HG03108 (cell line): ENCODE results near the gene MARCHF4.
"Not testable (repeated sequence)": the region's sequence is repeated elsewhere in the genome, so short reads cannot be mapped to it uniquely, and the experiment has no call there.

Experiments used
- ATAC-seq: cut with Tn5 transposase; IDR thresholded peaks from one replicate; pipeline ENCODE4 v1.9.1; 2021; ENCODE audit warnings: moderate library complexity; ENCODE audit not compliant: unreplicated experiment

MARCHF4 gene

DNA sequence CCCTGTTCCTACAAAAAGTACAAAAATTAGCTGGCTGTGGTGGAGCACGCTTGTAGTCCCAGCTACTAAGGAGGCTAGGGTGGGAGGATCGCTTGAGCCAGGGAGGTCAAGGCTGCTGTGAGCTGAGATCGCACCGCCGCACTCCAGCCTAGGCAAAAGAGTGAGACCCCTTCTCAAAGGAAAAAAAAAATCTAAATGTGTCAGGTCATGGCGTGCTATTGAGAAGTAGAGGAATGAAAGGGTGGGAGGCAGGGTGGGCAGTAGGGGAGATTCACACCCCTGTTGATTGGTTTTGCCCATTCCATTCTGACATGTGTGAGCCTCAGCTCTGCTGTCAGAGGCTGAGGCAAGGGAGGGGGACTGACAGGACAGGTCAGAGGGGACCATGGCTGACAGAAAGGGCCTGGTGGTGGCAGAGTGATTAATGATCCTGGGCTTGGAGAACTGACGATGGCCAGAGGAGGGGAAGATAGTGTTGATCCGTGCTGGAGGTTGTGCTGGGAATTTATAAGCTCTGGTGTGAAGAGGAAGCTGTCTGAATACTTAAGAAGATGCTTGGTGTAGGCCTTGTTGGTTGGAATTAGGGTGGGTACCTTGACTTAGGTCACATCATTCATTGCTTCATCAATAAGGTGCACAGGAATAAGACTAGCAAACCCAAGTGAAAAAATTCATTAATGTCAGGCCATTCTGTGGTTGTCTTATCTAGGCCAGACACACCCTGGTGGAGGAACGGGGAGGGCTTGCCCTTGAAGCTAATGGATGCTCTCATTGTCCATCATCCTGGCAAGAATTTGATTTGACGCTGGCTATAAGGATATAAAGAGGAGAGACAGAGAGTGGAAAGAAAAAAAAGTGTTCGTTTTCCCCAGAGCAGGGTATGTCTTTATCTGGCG is 20.9 kb upstream of the MARCHF4 start:
- no peak for ATAC-seq

DNA sequence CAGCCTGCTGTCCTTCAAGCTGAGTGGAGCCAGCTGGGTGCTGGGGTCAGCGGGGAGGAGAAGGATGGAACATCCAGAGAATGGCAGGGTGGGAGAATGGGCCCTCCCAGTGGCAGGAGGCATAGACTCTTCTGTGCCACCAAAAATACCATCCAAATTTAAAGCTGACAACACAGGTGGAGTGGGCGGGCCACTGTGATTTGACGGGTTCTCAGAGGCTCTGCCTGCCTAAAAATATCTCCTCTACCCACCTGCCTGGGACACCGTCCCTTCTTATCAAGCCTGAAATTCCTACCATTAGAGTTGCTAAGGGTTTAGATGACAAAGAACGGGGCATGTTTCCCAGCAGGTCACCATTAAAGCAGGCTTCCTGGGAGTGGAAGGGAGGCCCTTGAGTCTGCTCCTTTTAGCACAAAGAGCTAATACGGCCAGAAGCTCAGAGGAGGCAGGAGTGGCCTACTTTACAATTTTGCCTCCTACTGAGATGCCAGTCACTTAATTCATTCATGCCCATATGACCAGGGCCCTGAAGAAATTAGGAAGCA is 19.8 kb upstream of the MARCHF4 start:
- no peak for ATAC-seq

DNA sequence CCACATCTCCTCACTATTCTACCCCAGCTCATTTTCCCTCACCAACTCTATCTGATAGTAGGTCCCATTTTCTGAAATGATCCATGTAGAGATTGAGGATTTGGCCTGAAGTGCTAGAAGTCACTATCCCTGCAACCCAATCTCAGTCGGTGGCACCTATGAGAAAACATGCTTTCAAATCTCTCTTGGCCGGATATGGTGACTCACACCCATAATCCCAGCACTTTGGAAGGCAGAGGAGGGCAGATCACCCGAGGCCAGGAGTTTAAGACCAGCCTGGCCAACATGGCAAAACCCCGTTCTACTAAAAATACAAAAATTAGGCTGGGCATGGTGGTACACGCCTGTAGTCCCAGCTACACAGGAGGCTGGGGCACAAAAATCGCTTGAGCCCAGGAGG is 19.1 kb upstream of the MARCHF4 start:
- no peak for ATAC-seq

DNA sequence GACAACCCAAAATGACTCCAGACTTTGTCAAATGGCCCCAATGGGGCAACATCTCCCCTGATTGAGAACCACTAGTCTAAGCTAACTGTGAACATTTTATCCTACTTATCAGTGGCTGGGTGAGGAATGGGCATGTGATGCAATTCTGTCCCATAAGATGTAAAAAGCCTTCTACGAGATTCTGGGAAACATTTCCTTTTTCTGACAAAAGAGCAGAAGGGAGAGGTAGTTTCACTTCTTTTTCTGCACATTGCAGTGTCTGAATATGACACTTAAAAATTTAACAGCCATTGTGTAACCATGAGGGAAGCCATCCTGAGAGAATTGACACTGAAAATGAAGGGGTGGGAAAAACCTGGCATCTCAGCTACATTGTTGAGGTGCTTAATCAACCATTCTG is 17.3 kb upstream of the MARCHF4 start:
- no peak for ATAC-seq

DNA sequence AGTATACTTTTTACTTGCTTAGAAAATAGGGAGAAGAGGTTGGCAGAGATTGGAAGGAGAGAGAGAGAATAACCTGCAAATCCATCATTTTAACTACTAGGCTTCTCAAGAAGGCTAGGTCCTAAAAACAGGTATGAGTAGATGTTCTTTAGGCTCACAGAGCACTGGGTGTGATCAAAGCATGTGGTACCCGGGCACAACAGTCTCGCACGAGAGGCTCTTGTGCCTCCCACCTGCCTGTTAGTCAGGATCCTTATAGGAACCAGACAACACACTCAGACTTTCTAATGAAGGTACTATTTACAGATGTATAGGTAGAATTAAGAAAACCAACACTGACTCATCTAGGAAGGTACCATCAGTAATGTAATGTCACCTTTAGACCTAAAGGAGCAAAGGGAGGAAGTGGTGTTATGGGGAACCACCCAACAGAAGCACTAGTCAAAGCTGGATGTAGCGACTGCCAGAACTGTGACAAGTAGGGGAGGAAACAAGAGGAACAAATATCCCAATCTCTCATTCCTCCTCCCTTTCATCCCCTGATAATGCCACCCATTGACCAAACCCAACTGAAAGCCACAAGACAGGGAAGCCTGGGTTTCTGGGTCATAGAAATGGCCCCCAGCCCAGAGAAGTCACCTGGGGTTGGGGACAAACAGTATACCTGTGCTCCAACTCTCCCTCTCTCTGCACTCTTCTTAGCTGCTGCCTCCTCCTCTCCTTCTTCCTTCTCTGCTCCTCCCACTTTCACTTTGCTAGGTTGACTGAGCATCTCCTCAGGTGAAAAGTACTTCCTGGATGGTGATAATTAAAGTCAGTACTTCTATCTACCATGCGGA is 16.0 kb upstream of the MARCHF4 start:
- ATAC-seq: no peak

DNA sequence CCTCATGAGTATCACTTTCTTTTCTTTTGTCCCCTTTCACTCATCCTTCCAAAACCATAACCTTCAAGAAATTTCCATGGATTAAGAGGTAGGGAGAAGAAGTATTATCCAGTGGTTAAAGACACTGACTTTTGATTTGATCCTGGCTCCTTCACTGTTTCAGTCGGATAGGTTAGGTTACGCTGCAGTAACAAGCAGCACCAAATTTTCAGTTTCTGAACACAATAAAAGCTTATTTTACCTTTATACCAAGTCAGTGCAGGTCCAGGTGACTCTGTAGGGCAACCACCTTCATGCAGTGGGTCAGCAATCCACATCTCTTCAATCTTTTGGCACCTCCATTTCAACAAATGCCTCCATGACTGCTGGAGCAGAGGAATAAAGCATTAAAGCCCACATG is 15.0 kb upstream of the MARCHF4 start:
- no peak for ATAC-seq

DNA sequence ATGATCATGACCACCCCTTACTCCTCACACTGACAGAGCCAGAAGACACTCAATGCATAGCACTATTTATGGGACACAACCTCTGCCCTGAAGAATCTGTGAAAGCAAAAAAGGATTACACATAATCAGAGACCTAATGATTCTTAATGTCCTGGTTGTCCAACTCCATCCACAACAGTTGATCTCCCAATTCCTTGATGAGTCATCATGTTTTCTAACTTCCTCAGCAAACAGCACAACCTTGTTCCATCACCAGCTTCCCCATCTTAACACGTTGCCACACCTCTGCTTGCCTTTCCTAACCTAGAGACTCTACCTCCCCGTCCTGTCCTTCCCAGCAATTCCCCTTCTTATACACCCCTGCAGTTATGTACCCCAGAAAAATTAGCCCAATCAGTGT is 13.2 kb upstream of the MARCHF4 start:
- no peak for ATAC-seq

DNA sequence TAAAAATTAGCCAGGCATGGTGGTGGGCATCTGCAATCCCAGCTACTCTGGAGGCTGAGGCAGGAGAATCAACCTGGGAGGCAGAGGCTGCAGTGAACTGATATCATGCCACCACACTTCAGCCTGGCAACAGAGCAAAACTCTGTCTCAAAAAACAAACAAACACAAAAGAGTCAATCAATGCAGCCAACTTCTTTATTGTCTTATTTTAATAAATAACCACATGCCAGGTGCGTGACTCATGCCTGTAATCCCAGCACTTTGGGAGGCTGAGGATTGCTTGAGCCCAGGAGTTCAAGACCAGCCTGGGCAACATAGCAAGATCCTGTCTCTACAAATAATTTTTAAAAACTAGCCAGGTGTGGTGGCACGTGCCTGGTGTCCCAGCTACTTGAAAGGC is 12.1 kb upstream of the MARCHF4 start:
- not testable (repeated sequence) for ATAC-seq

DNA sequence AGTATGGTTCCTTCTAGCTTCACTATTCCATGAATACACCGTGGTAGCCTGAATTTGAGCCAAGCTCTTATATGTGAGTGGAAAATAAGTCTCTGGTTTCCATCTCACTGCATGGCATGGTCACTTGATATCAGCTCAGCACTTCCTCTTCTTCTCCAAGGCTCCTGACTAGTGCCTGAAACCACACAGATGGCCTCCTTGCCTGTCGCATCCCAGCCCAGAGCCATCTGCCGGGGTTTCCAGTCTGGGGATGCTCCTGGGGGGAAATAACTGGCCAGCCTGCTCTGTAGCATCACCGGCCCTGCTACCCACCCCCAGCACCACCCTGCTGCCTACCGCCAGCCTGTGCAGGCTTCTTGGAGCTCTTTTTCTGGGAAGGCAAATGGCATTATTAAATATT is 7.7 kb upstream of the MARCHF4 start:
- ATAC-seq: no peak

DNA sequence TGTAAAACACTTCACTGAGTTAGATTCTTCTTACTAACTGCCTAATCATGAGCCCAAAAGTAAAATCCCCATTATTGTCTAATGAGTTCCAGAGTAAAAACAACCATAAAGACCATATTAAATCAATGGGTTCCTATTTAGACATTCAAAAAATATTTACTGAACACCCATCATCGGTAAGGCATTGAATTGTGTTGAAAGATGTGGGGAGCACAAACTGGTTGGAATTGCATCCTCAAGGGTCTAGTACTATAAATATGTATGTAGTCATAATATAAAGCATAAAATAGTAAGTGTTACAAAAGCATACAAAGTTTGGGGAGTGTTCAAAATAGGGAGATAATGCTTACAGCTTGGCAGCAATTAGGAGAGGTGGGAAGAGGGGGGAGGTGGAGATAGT is 3.0 kb upstream of the MARCHF4 start:
- no peak for ATAC-seq

DNA sequence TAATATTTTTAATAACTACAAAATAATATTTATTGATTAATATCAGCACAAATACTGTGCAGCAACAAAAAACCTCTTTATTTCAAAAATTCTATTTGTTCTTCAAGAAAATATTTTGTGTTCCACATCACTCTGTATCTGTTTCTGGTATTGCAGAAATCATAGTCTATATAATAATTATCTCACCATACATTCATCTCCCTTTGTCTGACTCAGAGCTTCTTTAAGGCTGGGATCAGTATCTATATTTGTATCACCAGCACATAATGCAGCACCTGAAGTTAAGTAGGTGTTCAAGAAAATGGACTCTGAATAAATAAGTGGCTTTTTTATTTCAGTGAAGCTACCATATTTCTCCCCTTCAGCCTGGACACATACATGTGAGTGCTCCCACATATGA is 1.6 kb upstream of the MARCHF4 start:
- ATAC-seq: no peak

DNA sequence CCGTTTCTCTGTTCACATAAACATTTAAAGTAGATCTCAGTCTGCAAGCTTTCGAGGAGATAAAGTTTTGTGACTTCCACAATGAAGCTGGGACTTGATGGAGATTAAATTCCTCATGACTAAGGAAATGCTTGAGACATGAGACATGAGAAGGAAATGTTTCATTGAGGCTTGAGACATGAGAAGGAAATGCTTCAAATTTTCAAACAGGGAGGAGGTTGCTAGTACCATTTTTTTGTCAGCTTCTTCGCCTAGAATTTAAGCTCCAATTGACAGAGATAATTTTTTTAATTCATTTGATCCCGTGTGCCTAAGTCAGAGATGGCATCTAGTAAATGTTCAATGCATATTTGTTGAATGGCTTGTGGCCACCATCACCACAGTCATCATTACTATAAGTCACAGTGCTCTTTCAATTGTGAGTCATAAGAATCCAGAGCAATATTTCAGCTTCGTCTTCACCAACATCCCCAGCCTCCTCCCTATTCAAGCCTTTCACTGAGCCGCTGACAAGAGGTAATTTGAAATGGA is 543 bp upstream of the MARCHF4 start:
- no peak for ATAC-seq

DNA sequence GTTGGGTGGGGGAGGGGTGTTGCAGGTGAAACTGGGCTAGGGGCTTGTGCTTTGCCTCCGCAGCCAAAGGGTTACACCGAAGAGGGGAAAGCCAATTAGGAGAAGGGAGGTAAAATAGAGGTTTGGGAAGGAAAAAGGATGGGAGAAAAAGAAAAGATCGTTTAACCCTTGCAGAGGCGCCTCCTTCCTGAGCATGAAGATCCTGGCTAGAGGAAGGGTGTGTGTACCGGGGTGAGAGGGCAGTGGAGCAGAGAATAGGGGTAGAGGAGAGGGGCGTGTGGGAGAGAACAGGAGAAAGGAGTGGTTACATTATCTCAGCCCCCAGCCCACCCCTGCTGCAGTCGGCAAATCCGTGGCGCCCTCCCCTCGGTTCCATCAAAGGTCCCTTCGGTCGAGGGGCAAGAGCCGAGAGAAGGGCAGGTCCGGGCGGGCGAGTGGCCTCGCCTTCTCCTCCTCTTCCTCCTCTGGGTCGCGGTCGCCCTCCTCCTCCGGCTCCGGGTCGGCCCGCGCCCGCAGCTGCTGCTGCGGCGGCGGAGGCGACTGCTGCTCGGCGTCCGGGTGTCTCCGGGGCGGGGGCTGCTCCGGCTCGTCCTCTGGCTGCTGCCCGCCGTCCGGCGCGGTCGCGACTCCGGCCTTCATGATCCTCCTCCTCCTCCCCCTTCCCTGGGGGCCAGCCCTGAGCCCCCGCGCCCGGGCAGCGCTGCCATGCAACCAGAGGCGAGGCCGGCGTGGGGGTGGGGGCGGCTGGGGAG is 1.1 kb downstream of the MARCHF4 start:
- ATAC-seq: no peak

DNA sequence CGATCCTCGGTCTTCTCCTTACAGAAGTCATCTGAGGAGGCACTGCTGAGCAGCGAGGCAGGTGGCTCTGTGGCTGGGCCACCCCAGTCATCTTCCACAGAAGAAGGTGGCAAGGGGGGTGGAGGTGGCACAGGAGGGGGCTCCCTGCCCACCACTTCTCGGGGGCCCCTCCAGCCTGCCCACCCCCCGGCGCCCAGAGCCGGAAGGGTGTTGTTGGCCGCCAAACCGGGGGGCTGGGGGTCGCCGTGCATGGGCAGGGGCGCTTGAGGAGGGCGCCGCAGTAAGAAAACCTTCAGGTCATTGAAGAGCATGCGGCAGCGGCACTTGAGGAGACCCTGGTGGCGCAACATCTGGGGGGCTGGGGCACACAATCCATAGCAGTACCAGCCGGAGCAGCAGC is 2.5 kb downstream of the MARCHF4 start:
- no peak for ATAC-seq

DNA sequence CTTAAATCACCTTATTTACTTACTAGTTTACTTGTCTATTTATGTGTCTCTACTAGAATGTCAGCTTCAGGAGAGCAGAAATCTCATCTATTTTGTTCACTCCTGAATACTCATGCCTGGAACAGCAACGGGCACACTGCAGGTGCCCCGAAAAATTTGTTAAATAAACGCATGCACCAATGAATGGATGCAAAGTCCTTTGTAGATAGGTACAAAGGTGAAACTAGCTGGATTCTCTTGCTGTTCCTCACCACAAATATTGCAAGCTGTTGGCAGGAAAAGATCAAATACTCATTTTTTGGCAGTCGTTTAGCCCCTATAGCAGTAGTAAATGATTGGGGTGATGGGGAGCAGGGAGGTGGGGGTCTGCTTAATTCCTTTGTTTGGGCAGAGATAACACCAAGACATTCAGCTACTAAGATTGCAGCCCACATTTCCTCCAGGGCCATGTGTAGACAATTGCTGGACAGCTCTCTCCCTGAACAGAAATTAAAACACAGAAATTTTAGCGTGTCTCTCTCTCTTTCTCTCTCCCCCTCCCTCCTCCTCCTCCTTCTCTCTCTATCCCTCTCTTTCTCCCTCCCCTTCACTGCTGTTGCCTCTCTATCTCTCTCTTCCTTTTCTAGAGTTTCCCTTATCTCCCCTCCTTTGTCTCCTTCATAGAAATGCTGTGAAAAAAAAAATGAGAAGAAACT is 5.4 kb downstream of the MARCHF4 start:
- no peak for ATAC-seq

DNA sequence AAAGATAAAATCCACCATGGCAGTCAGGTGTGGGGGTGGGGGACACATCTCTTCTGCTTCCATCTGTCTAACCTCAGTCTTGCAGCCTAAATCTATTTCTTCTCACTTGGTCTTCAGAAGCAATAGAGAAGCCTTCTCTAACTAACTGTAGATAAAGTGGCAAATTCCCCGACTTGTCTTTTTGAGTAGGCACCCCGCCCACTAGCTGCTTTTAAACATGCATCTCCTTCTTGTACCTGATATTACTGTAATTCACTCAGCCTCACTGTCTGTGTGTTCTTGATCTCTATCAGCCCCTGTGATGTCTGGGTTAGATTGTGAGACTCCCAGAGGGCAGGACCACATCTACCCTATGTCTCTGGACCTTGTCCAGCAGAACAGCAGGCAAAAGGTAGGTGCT is 6.8 kb downstream of the MARCHF4 start:
- ATAC-seq: no peak

DNA sequence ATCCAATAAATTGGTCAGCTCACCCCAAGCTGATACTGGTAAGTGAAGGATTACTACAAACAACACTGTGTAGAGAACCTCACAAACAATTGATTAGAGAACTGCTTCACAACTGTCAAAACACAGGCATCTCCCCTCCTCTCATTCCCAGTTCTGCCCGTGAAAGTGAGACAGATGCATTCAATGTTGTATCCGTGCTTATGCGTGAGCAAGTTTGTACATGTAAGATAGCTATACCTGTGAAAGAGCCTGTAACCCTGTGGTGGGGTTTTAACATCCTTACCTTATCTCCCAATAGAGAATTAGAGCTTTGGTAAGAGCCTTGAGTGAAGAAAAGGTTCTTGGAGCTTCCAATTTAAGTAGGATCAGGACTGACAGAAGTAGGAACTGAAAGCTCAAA is 9.1 kb downstream of the MARCHF4 start:
- no peak for ATAC-seq

DNA sequence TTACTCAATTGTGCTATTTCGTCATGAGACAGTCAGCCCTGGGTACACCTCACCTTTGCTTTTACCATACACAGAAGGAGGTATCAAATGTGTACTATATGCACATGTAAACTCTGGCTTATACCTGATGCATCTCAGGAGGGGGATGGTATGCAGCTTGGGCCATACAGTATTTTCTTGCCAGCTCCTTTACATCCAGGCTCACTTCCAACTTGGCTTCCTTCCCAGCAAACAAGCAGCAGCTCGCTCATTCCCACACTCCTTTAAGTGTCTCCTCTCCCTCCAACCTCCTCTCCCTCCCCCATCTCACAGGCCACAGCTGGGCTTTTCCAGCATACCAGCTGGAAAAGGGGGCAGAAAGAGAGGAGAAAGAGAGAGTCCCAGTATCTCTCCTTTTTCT is 9.6 kb downstream of the MARCHF4 start:
- ATAC-seq: no peak

DNA sequence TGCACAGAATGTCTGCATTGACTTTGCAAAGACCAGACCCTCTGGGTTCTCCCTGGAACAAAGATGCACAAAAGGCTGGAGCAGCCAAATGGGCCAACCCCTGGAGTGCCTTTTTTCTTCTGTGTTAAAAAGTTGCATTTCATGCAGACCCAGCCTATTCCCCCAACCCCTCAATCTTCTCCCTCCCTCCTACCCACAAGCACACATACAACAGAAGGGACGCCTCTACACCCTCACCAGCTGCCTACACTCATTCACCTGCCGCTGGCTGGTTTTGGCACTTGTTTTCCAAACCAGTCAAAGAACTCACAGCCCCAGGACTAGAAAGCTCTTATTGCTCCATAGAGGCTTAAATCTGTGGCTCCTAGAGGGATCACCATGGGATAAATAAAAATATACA is 16.6 kb downstream of the MARCHF4 start:
- ATAC-seq: no peak

DNA sequence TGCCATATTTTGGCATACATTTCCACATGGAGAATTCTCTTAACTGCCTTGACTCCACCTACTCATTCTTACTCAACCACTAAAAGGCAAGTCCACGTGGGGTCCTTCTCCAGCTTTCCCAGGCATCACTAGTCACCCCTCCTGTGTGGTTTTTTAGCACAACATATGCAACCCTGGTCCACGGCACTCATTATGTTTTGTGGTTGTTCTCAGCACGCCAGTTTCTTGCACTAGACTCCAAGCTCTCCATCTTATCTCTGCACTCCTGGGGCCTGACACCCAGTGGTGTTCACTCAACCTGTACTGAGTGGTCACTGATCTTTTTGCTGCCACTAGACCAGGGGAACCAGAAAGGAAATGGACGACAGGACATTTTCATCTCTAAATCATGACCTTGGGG is 18.0 kb downstream of the MARCHF4 start:
- no peak for ATAC-seq
